ENCODE results near the gene STK10.

GRCh38 chr5:172150514-172151425, 37.3 kb downstream of the STK10 start:
- TF ChIP-seq CTCF (IDR thresholded peaks at IDR 0.05 in 4 of 5, conservative IDR thresholded peaks at IDR 0.05 in 1 of 5) (no peak), POLR2A (IDR thresholded peaks at IDR 0.05) (no peak)
